PC-3 (cell line): ENCODE results near the gene MXRA7. TPM values are rescaled to one million over a fixed set of nuclear protein-coding genes. Genes with fewer than 3 reads are reported as not detected.

Experiments
- ATAC-seq: fragments of 200-7000 bp; cut with Tn5 transposase; 2 replicates; pipeline ENCODE4 v1.9.1; 2020; ENCODE audit warnings: mild to moderate bottlenecking, moderate library complexity
- BruUV-seq: library from RNA; stranded (reverse); fragments of 400-500 nt; replicated peaks from 2 replicates; lab custom pipeline; 2021; lab: Mats Ljungman, UMichigan
- CTCF ChIA-PET: fragments of 300-600 bp; sonication (Branson Sonifier 250); formaldehyde crosslinking; loops from one replicate; lab custom pipeline; 2022; ENCODE audit warnings: antibody characterized with exemption; lab: Charles Lee
- POLR2A ChIA-PET: fragments of 300-600 bp; sonication (Branson Sonifier 250); formaldehyde crosslinking; loops from one replicate; lab custom pipeline; 2022; ENCODE audit warnings: antibody characterized with exemption; ENCODE audit not compliant: unreplicated experiment; lab: Charles Lee
- DNase-seq: peaks from one replicate; pipeline ENCODE4 v3.0.0-alpha.2; 2015
- H2AFZ ChIP-seq: fragments of 300-600 bp; sonication (generic); 2 replicates; pipeline ENCODE4 v1.6.0; 2016; ENCODE audit warnings: antibody characterized with exemption, low read length
- H3F3A ChIP-seq: fragments of 300-600 bp; sonication (generic); one replicate; pipeline ENCODE4 v1.6.0; 2017; ENCODE audit warnings: antibody characterized with exemption, low read length, control low read depth, mild to moderate bottlenecking; ENCODE audit not compliant: unreplicated experiment
- H3K27ac ChIP-seq: fragments of 300-600 bp; sonication (generic); 2 replicates; pipeline ENCODE4 v1.5.1; 2016; ENCODE audit warnings: mild to moderate bottlenecking, low read length
- H3K27me3 ChIP-seq: fragments of 300-600 bp; sonication (generic); 2 replicates; pipeline ENCODE4 v1.6.1; 2016; ENCODE audit warnings: low read length, mixed read lengths
- H3K36me3 ChIP-seq: fragments of 300-600 bp; sonication (generic); 2 replicates; pipeline ENCODE4 v1.6.1; 2016; ENCODE audit warnings: low read depth, mixed run types, low read length, mixed read lengths
- H3K4me1 ChIP-seq: fragments of 300-600 bp; sonication (generic); 2 replicates; pipeline ENCODE4 v1.5.1; 2016; ENCODE audit warnings: low read length; ENCODE audit not compliant: insufficient read depth
- H3K4me2 ChIP-seq: fragments of 300-600 bp; sonication (generic); 2 replicates; pipeline ENCODE4 v1.6.0; 2016; ENCODE audit warnings: low read length
- H3K4me3 ChIP-seq: fragments of 300-600 bp; sonication (generic); 2 replicates; pipeline ENCODE4 v1.5.1; 2016; ENCODE audit warnings: mild to moderate bottlenecking, low read length, mixed read lengths
- H3K79me2 ChIP-seq: fragments of 300-600 bp; sonication (generic); 2 replicates; pipeline ENCODE4 v1.6.1; 2017; ENCODE audit warnings: low read length, mixed read lengths
- H3K9ac ChIP-seq: fragments of 300-600 bp; sonication (generic); 2 replicates; pipeline ENCODE4 v1.6.0; 2016; ENCODE audit warnings: mild to moderate bottlenecking, low read length
- H3K9me2 ChIP-seq: fragments of 300-600 bp; sonication (generic); replicated peaks from 2 replicates; pipeline ENCODE4 v1.6.1; 2016; ENCODE audit warnings: mixed run types, low read length, mixed read lengths
- H3K9me3 ChIP-seq: fragments of 300-600 bp; sonication (generic); 2 replicates; pipeline ENCODE4 v1.6.1; 2016; ENCODE audit warnings: low read length, mixed read lengths
- H4K20me1 ChIP-seq: fragments of 300-600 bp; sonication (generic); 2 replicates; pipeline ENCODE4 v1.6.1; 2016; ENCODE audit warnings: low read length, mixed read lengths
- EZH2 ChIP-seq: fragments of 300-600 bp; sonication (generic); IDR thresholded peaks from one replicate; pipeline ENCODE4 v1.6.1; 2017; ENCODE audit warnings: antibody characterized with exemption, mild to moderate bottlenecking, low read length; ENCODE audit not compliant: unreplicated experiment
- EZH2phosphoT487 ChIP-seq: fragments of 300-600 bp; sonication (generic); IDR thresholded peaks from 2 replicates; pipeline ENCODE4 v1.6.1; 2018; ENCODE audit warnings: mild to moderate bottlenecking, antibody characterized with exemption, low read length, borderline replicate concordance
- intact Hi-C: fragments of 100-400 bp; cut with micrococcal nuclease; formaldehyde crosslinking; loops from 2 replicates; pipeline ENCODE4 v1.9.0; 2023
- total RNA-seq: library from RNA; depleted of rRNA; stranded (reverse); fragments of >200 nt; gene quantifications from 2 replicates; pipeline ENCODE4 v1.2.3, GENCODE V29; 2014
- TF ChIP-seq, protein P1 (sequence below): fragments of 300-600 bp; sonication (generic); conservative IDR thresholded peaks from 2 replicates; pipeline ENCODE4 v1.5.1; 2017; ENCODE audit warnings: antibody characterized with exemption, low read depth, mild to moderate bottlenecking, low read length

The MXRA7 gene
- total RNA-seq, 1 experiment from 2014 or later: 98.3 TPM

DNA sequence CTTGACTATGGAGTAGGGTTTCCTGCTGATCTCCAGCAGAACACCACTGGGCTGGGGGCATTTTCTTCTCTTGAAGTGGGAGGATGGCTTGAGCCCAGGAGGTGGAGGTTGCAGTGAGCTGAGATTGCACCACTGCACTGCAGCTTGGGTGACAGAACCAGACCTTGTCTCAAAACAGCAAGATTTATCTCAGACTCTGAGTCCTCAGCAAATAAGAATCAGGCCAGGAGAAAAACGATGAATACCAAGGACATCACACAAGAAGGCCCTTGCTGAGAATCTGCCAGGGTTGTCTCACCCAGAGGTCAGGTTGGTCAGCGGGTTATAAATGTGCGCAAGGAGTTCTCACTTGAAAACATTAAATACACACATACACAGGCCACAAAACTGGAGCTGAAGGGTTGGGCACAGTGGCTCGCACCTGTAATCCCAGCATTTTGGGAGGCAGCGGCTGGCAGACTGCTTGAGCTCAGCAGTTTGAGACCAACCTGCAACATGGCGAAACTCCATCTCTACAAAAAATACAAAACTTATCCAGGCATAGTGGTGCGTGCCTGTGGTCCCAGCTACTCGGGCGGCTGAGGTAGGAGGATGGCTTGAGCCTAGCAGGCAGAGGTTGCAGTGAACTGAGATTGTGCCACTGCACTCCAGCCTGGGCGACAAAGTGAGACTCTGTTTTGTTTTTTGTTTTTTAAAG lies 7.7 kb downstream of the MXRA7 start:
- H2AFZ ChIP-seq: no peak overlapping the region
- H3K79me2 ChIP-seq: peaks cover 20% of the 10 kb centered on the region
- TF ChIP-seq EZH2 (no peak), EZH2phosphoT487 (no peak)
- TF ChIP-seq, protein P1, sequence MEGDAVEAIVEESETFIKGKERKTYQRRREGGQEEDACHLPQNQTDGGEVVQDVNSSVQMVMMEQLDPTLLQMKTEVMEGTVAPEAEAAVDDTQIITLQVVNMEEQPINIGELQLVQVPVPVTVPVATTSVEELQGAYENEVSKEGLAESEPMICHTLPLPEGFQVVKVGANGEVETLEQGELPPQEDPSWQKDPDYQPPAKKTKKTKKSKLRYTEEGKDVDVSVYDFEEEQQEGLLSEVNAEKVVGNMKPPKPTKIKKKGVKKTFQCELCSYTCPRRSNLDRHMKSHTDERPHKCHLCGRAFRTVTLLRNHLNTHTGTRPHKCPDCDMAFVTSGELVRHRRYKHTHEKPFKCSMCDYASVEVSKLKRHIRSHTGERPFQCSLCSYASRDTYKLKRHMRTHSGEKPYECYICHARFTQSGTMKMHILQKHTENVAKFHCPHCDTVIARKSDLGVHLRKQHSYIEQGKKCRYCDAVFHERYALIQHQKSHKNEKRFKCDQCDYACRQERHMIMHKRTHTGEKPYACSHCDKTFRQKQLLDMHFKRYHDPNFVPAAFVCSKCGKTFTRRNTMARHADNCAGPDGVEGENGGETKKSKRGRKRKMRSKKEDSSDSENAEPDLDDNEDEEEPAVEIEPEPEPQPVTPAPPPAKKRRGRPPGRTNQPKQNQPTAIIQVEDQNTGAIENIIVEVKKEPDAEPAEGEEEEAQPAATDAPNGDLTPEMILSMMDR: no peak
- no peaks in the 10 kb centered on the region for H3F3A ChIP-seq
- no TSS peak for BruUV-seq
- no peaks in the 10 kb centered on the region for H3K9me2 ChIP-seq
- H3K9me3 ChIP-seq: no peaks in the 10 kb centered on the region
- DNase-seq: no peak
- H3K27ac ChIP-seq: no peak overlapping the region
- H3K27me3 ChIP-seq: no peaks in the 10 kb centered on the region
- CTCF ChIA-PET: no interaction called here
- H3K9ac ChIP-seq: no peak overlapping the region
- no peak for ATAC-seq
- no peak overlapping the region for H3K4me2 ChIP-seq
- intact Hi-C loops: no loop called here
- POLR2A ChIA-PET: no interaction called here
- no peaks in the 10 kb centered on the region for H3K36me3 ChIP-seq
- no peak overlapping the region for H3K4me3 ChIP-seq
- H4K20me1 ChIP-seq: no peaks in the 10 kb centered on the region
- no peaks in the 10 kb centered on the region for H3K4me1 ChIP-seq

DNA sequence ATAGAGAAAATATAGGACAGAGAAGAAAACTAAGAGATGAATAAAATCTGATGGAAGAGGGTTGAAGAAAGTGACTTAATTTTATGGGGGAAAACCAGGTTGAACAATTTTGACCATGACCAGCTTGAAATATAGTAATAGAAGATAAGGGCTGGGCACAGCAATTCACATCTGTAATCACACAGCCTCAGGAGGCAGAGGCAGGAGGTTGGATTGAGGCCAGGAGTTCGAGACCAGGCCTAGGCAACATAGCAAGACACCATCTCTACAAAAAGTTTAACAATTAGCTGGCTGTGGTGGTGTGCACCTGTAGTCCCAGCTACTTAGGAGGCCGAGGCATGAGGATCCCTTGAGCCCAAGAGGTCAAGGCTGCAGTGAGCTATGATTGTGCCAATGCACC lies 8.7 kb downstream of the MXRA7 start:
- H3K27me3 ChIP-seq: no peaks in the 10 kb centered on the region
- no peak overlapping the region for H3K4me3 ChIP-seq
- BruUV-seq: no TSS peak
- H3K9me2 ChIP-seq: no peaks in the 10 kb centered on the region
- TF ChIP-seq EZH2: no peak
- no peak for TF ChIP-seq EZH2phosphoT487
- TF ChIP-seq, protein P1: no peak
- no peaks in the 10 kb centered on the region for H3K36me3 ChIP-seq
- intact Hi-C loops: no loop called here
- peaks cover 12% of the 10 kb centered on the region; the same call in 1 of the 2 replicates for H3K79me2 ChIP-seq
- ATAC-seq (no peak), DNase-seq (no peak)
- no peak overlapping the region for H2AFZ ChIP-seq
- H3K27ac ChIP-seq: no peak overlapping the region
- no peaks in the 10 kb centered on the region for H3F3A ChIP-seq
- H3K4me2 ChIP-seq: no peak overlapping the region
- ChIA-PET POLR2A (interaction anchor here (0.6 kb wide), 1 partner anchor 526 kb away, joined by 5 read pairs; no protein-coding TSS in a partner anchor), CTCF (interaction anchor here (0.9 kb wide), 1 partner anchor 21 kb away, joined by 3 read pairs; no protein-coding TSS in a partner anchor)
- no peaks in the 10 kb centered on the region for H4K20me1 ChIP-seq
- no peaks in the 10 kb centered on the region for H3K9me3 ChIP-seq
- H3K4me1 ChIP-seq: peaks cover 3% of the 10 kb centered on the region
- H3K9ac ChIP-seq: no peak overlapping the region

DNA sequence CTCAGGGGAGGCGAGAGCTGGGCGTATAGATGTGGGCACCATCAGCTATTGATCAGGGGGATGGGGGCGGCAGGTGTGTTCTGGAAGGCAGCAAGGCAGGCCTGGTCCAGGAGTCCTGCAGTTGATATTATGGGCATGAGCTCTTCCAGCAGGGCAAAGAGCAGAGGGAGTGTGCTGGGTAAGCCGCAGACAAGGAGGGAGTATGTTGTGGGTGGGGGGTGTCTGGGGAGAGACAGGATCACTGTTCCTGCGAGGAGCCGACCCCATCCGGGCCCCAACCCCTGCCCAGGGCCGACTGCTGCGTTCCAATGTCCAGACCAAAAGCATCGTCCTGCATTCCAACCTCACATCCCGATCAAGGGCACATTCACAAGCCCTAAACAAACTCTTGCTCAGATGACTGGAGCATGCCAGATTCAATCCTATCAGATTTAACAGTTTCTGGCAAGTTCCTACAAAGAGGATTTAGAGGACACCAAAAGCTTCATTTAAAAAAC lies 9.2 kb downstream of the MXRA7 start:
- TF ChIP-seq, protein P1: no peak
- TF ChIP-seq EZH2: no peak
- no peak for TF ChIP-seq EZH2phosphoT487
- CTCF ChIA-PET: interaction anchor here (0.9 kb wide), 1 partner anchor 20 kb away, joined by 3 read pairs; no protein-coding TSS in a partner anchor
- H3K27ac ChIP-seq: no peak overlapping the region
- H3K4me1 ChIP-seq: peaks cover 9% of the 10 kb centered on the region
- DNase-seq: no peak
- no peak for ATAC-seq
- H3K9ac ChIP-seq: no peak overlapping the region
- H4K20me1 ChIP-seq: no peaks in the 10 kb centered on the region
- no peak overlapping the region for H3K4me2 ChIP-seq
- H3K4me3 ChIP-seq: no peak overlapping the region
- no TSS peak for BruUV-seq
- H3K36me3 ChIP-seq: no peaks in the 10 kb centered on the region
- H2AFZ ChIP-seq: no peak overlapping the region
- intact Hi-C loops: no loop called here
- no peaks in the 10 kb centered on the region for H3K27me3 ChIP-seq
- no peaks in the 10 kb centered on the region for H3K9me2 ChIP-seq
- H3K79me2 ChIP-seq: 0 out of 2 replicates have a peak, but pooled peaks cover 7% of the 10 kb centered on the region
- POLR2A ChIA-PET: no interaction called here
- no peaks in the 10 kb centered on the region for H3K9me3 ChIP-seq
- no peaks in the 10 kb centered on the region for H3F3A ChIP-seq
